ENCODE data around the gene DRC7.

DNA sequence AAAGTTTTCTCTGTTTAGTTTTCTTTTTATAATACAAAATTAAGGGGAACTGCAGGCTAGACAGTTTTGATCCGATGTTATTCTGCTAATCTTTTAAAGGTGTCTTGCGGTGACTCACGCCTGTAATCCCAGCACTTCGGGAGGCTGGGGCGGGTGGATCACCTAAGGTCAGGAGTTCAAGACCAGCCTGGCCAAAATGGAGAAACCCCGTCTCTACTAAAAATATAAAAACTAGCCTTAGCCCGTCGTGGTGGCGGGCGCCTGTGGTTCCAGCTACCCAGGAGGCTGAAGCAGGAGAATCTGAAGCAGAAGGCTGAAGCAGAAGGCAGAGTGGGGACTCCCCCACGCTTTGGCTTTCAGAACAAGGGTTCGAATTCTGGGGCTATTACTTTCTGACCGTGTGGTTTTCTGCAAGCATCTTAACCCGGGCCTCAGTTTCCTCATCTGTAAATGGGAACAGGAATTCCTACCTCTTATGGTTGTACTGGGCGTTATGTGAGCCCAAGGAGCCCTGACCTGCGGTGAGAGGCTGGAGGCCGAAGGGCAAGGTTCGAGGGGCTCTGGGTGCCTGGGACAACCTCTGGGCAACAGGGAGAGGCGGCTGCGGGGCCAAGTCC lies 39.8 kb downstream of the DRC7 start:
- TF ChIP-seq EZH2 (IDR thresholded peaks at IDR 0.05; ENCODE audit: insufficient read depth, poor library complexity, severe bottlenecking) (no peak), EZH2phosphoT487 (IDR thresholded peaks at IDR 0.05; ENCODE audit: insufficient read depth, low read depth) (no peak)

All from GM23248 (cell line).